HG02870 (cell line): ENCODE measurements around the gene TBL1X.

Experiments
- ATAC-seq: cut with Tn5 transposase; IDR thresholded peaks from one replicate; pipeline ENCODE4 v1.9.1; 2021; ENCODE audit warnings: mild to moderate bottlenecking, moderate library complexity; ENCODE audit not compliant: unreplicated experiment

The TBL1X gene

GRCh38 chrX:9619133-9619532 lies 154.3 kb downstream of the TBL1X start:
- ATAC-seq: no peak

- no peak for ATAC-seq
Measured at GRCh38 chrX:9619581-9619980, 154.7 kb downstream of the TBL1X start.

GRCh38 chrX:9622128-9622527 lies 157.3 kb downstream of the TBL1X start:
- peak; percentile 35 for ATAC-seq

- ATAC-seq: no peak
Measured at GRCh38 chrX:9626379-9626778, 161.5 kb downstream of the TBL1X start.

- no peak for ATAC-seq
Measured at GRCh38 chrX:9627922-9628321, 163.1 kb downstream of the TBL1X start.

- no peak for ATAC-seq
Measured at GRCh38 chrX:9628779-9629493, 164.1 kb downstream of the TBL1X start.

- no peak for ATAC-seq
Measured at GRCh38 chrX:9634551-9634950, 169.7 kb downstream of the TBL1X start.

GRCh38 chrX:9635368-9635767 lies 170.5 kb downstream of the TBL1X start:
- ATAC-seq: no peak

GRCh38 chrX:9635803-9636202 lies 170.9 kb downstream of the TBL1X start:
- ATAC-seq: no peak

GRCh38 chrX:9638871-9639270 lies 174.0 kb downstream of the TBL1X start:
- ATAC-seq: no peak

- ATAC-seq: no peak
Measured at GRCh38 chrX:9642270-9642995, 177.6 kb downstream of the TBL1X start.

GRCh38 chrX:9643807-9644206 lies 178.9 kb downstream of the TBL1X start:
- ATAC-seq: no peak

GRCh38 chrX:9644335-9644734 lies 179.5 kb downstream of the TBL1X start:
- ATAC-seq: peak; percentile 82

GRCh38 chrX:9646471-9647224 lies 181.8 kb downstream of the TBL1X start:
- no peak for ATAC-seq

GRCh38 chrX:9647431-9647830 lies 182.6 kb downstream of the TBL1X start:
- ATAC-seq: no peak

- no peak for ATAC-seq
Measured at GRCh38 chrX:9650091-9650490, 185.2 kb downstream of the TBL1X start.

- ATAC-seq: no peak
Measured at GRCh38 chrX:9651737-9652136, 186.9 kb downstream of the TBL1X start.

- ATAC-seq: no peak
Measured at GRCh38 chrX:9654929-9655328, 190.1 kb downstream of the TBL1X start.

GRCh38 chrX:9656277-9656676 lies 191.4 kb downstream of the TBL1X start:
- no peak for ATAC-seq

GRCh38 chrX:9656871-9657270 lies 192.0 kb downstream of the TBL1X start:
- ATAC-seq: no peak

- ATAC-seq: no peak
Measured at GRCh38 chrX:9657590-9658256, 192.9 kb downstream of the TBL1X start.
